Right cardiac atrium (tissue), 5 donors: ENCODE measurements around the gene TCAP. TPM values are rescaled to one million over a fixed set of nuclear protein-coding genes. Genes with fewer than 3 reads are reported as not detected.
A peak's percentile ranks its signal among the peaks of the same experiment; 100 is the strongest.
"Not testable (repeated sequence)": the region's sequence is repeated elsewhere in the genome, so short reads cannot be mapped to it uniquely, and the experiment has no call there.

ENCODE experiments used
- ATAC-seq, 2 donors: fragments of 200-7000 bp; cut with Tn5 transposase; one replicate each; pipeline versions ENCODE4 v1.8.0 to v1.9.1; 2020; ENCODE audit warnings: moderate library complexity in 2 of 2, mild to moderate bottlenecking in 1 of 2
- DNase-seq, 3 donors: peaks; one replicate each; pipeline ENCODE4 v3.0.0-alpha.2; 2020
- H3K27ac ChIP-seq: one replicate; pipeline ENCODE4 v1.5.1; 2013; ENCODE audit warnings: mild to moderate bottlenecking, low read length, control low read depth, moderate library complexity
- H3K27me3 ChIP-seq: one replicate; pipeline ENCODE4 v1.6.1; 2013; ENCODE audit not compliant: control insufficient read depth, insufficient read depth
- H3K4me1 ChIP-seq: one replicate; pipeline ENCODE4 v1.6.1; 2013; ENCODE audit warnings: low read length; ENCODE audit not compliant: control insufficient read depth, insufficient read depth
- H3K4me3 ChIP-seq: one replicate; pipeline ENCODE4 v1.5.1; 2013; ENCODE audit warnings: low read length, control low read depth
- H3K9me3 ChIP-seq: one replicate; pipeline ENCODE4 v1.6.1; 2013; ENCODE audit warnings: low read length; ENCODE audit not compliant: control insufficient read depth
- WGBS: extraction: QIAGEN DNeasy Blood & Tissue Kit; methylation state at CpG from one replicate; pipeline ENCODE4 v1.1.7; 2013; 5-methylcytosine and 5-hydroxymethylcytosine counted together
- intact Hi-C, 4 donors: fragments of 100-400 bp; cut with DNase I; formaldehyde crosslinking; loops; one replicate each; pipeline versions ENCODE4 v1.11.0 to v1.14.0; 2022 to 2023
- polyA plus RNA-seq: library from polyadenylated mRNA; stranded (reverse); fragments of 200-250 nt; gene quantifications from one replicate; pipeline ENCODE4 v1.2.3, GENCODE V29; 2013
- total RNA-seq, 4 donors: library from RNA; stranded (reverse); fragmentation: NEBNext Ultra II Directional; extraction: Animal tissue kit (Norgen Biotek cat#: 25700); gene quantifications; one replicate each; pipeline ENCODE4 v1.2.1, GENCODE V29; 2021
- donor health status: healthy with polysubstance abuse.
- donor health status: DM: no; HTN: yes; CAD: no.
- donor health status: DM: no; HTN: no; CAD: no.
- donor health status: DM: no; HTN: yes; CAD: no; lungs with severe emphysema.
- donor health status: DM: yes; HTN: yes; CAD: no.

TCAP gene
- total and polyA plus RNA-seq, 5 donors, result 2,357 to 4,928 (median 3,533) TPM

GRCh38 chr17:39687546-39688474 lies 22.7 kb downstream of the TCAP start, which contains the start of gene PGAP3:
Gene PGAP3 (minus strand): TSS chr17:39688057. CDS start chr17:39688014, 43 bp downstream.
- H3K27me3 ChIP-seq, result no peaks in the 10 kb centered on the region
- DNase-seq (peak; percentile 91 to 96 (median 94)), ATAC-seq (peak; percentile 95 to 96)
- intact Hi-C loops, result no loop called here
- WGBS, result 3% methylated on average over 45 of the region's 45 CpGs
- H3K9me3 ChIP-seq, result no peaks in the 10 kb centered on the region
- no peaks in the 10 kb centered on the region for H3K4me1 ChIP-seq
- peak within 1 kb of the TSS; percentile 96 for H3K4me3 ChIP-seq
- H3K27ac ChIP-seq, result peak within 1 kb of the TSS; percentile 100

- peak in 1 of 2 donors; percentile 4 for ATAC-seq
- Histone ChIP-seq H3K27me3 (no peaks in the 10 kb centered on the region), H3K9me3 (no peaks in the 10 kb centered on the region), H3K27ac (peak overlapping the region; percentile 100), H3K4me1 (no peaks in the 10 kb centered on the region), H3K4me3 (peak overlapping the region; percentile 96)
- intact Hi-C loops, result no loop called here
- 11% methylated on average over 6 of the region's 6 CpGs for WGBS
- DNase-seq, result no peak
These were observed 23.3 kb downstream of the TCAP start for GRCh38 chr17:39688475-39688835.

GRCh38 chr17:39688945-39689344 lies 23.8 kb downstream of the TCAP start:
- Histone ChIP-seq H3K27me3 (no peaks in the 10 kb centered on the region), H3K9me3 (no peaks in the 10 kb centered on the region), H3K4me1 (no peaks in the 10 kb centered on the region), H3K4me3 (no peak overlapping the region), H3K27ac (no peak overlapping the region)
- no peak for DNase-seq
- 42% methylated on average over 3 of the region's 3 CpGs for whole genome bisulfite sequencing
- intact Hi-C loops, result no loop called here
- ATAC-seq, result no peak

GRCh38 chr17:39694593-39694992 lies 29.4 kb downstream of the TCAP start:
- H3K27me3 ChIP-seq, result no peaks in the 10 kb centered on the region
- H3K4me1 ChIP-seq, result no peaks in the 10 kb centered on the region
- intact Hi-C loops, result no loop called here
- no peaks in the 10 kb centered on the region for H3K9me3 ChIP-seq
- no peak overlapping the region for H3K4me3 ChIP-seq
- no peak overlapping the region for H3K27ac ChIP-seq
- ATAC-seq (no peak), DNase-seq (no peak)
- WGBS, result 84% methylated on average over 5 of the region's 5 CpGs

GRCh38 chr17:39695089-39695474 lies 29.9 kb downstream of the TCAP start:
- no peak for ATAC-seq
- H3K9me3 ChIP-seq, result no peaks in the 10 kb centered on the region
- intact Hi-C loops, result no loop called here
- no peaks in the 10 kb centered on the region for H3K27me3 ChIP-seq
- H3K27ac ChIP-seq, result no peak overlapping the region
- 74% methylated on average over 2 of the region's 2 CpGs for WGBS
- no peak overlapping the region for H3K4me3 ChIP-seq
- DNase-seq, result no peak
- no peaks in the 10 kb centered on the region for H3K4me1 ChIP-seq

GRCh38 chr17:39696731-39697130 lies 31.6 kb downstream of the TCAP start:
- ATAC-seq (no peak), DNase-seq (no peak)
- H3K4me3 ChIP-seq, result no peak overlapping the region
- no peak overlapping the region for H3K27ac ChIP-seq
- intact Hi-C loops, result no loop called here
- H3K27me3 ChIP-seq, result no peaks in the 10 kb centered on the region
- H3K4me1 ChIP-seq, result peaks cover 1% of the 10 kb centered on the region
- no peaks in the 10 kb centered on the region for H3K9me3 ChIP-seq
- WGBS, result 86% methylated on average over 6 of the region's 6 CpGs

- ATAC-seq (no peak), DNase-seq (no peak)
- H3K27me3 ChIP-seq, result no peaks in the 10 kb centered on the region
- H3K9me3 ChIP-seq, result no peaks in the 10 kb centered on the region
- H3K4me3 ChIP-seq, result no peak overlapping the region
- intact Hi-C loops, result no loop called here
- WGBS, result 95% methylated on average over 5 of the region's 5 CpGs
- H3K4me1 ChIP-seq, result peaks cover 3% of the 10 kb centered on the region
- H3K27ac ChIP-seq, result no peak overlapping the region
These were observed 32.8 kb downstream of the TCAP start for GRCh38 chr17:39697961-39698360.

- DNase-seq, intact Hi-C loops, H3K4me1 ChIP-seq, H3K27me3 ChIP-seq, H3K9me3 ChIP-seq, ATAC-seq: not testable (repeated sequence)
- 47% methylated on average over 11 of the region's 11 CpGs for WGBS
- H3K4me3 ChIP-seq, result peak overlapping the region; percentile 91
- peak overlapping the region; percentile 73 for H3K27ac ChIP-seq
These were observed 34.1 kb downstream of the TCAP start for GRCh38 chr17:39699157-39699817.

- H3K4me3 ChIP-seq, result peak within 1 kb of the TSS; percentile 91
- WGBS, result 3% methylated on average over 20 of the region's 20 CpGs
- intact Hi-C loops, result loop anchor here in 1 of 4 donors (10.0 kb wide), 1 partner anchor 55 kb away; no protein-coding TSS in a partner anchor
These were observed 34.6 kb downstream of the TCAP start, which contains the start of gene ERBB2 for GRCh38 chr17:39699818-39700147. Gene ERBB2 (plus strand): TSS chr17:39700064. CDS start chr17:39700239, 175 bp downstream.

GRCh38 chr17:39700148-39700987 lies 35.2 kb downstream of the TCAP start:
- H3K4me1 ChIP-seq, result peaks cover 9% of the 10 kb centered on the region

More at GRCh38 chr17:39699818-39700147, 34.6 kb downstream of the TCAP start, which contains the start of gene ERBB2:
- H3K27ac ChIP-seq, result peak within 1 kb of the TSS; percentile 73
- H3K4me1 ChIP-seq, result peaks cover 5% of the 10 kb centered on the region
- ATAC-seq (peak; percentile 89 to 90), DNase-seq (peak; percentile 77 to 90 (median 89))
- no peaks in the 10 kb centered on the region for H3K9me3 ChIP-seq
- no peaks in the 10 kb centered on the region for H3K27me3 ChIP-seq

More at GRCh38 chr17:39700148-39700987, 35.2 kb downstream of the TCAP start:
- ATAC-seq (peak; percentile 53 to 58), DNase-seq (peak; percentile 29 to 74 (median 71))
- Histone ChIP-seq H3K27me3 (no peaks in the 10 kb centered on the region), H3K27ac (peak overlapping the region; percentile 73), H3K9me3 (no peaks in the 10 kb centered on the region), H3K4me3 (peak overlapping the region; percentile 91)
- 1% methylated on average over 57 of the region's 57 CpGs for WGBS
- intact Hi-C loops, result loop anchor here in 1 of 4 donors (10.0 kb wide), 1 partner anchor 56 kb away; no protein-coding TSS in a partner anchor
